Measurements from ENCODE around the gene HPD. TPM values are rescaled to one million over a fixed set of nuclear protein-coding genes. Genes with fewer than 3 reads are reported as not detected.

Gene HPD
- total RNA-seq, 1 experiment from 2014 or later: 0.39 TPM

DNA sequence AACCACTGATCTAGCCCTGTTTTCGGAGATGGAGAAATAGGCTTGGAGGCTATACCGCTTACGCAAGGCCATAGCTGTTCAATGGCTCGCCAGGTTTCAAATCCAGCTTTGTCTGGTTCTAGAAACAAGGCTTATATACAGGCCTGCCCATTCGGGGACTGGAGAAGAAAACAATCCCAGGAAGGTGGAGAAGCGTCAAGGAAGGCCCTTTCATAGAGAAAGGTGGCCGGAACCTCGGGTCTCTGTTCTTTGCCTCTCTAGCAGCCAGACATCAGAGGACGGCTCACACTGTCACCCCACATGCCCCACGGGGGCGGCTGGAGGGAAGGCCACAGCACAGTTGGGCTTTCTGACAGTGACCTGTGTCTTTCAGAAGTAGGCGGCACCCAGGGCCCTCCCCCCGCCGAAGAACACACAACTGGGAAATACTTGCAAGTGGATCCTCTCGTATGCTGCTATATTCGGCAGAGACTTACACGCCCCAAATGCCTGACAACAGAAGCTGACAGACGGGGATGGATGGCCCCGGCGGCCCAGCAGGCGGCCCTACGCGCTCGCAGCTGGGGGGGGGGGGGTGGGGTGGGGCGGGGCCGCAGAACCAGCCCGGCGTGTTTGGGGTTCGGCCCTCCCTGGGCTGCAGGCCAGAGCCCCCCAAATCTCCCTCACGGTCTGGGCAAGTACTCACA lies 59.4 kb downstream of the HPD start:
- peaks cover 15% of the 10 kb centered on the region for H3K36me3 Mint-ChIP-seq
- H3K4me1 Mint-ChIP-seq: peaks cover 48% of the 10 kb centered on the region
- ChIA-PET POLR2A (interaction anchor here (0.5 to 11.7 kb wide), 3 partner anchors 10 to 89 kb away, joined by 3 to 161 read pairs (median 4); partner anchors contain the start of gene PSMD9), CTCF (interaction anchor here (0.9 to 12.5 kb wide), 4 partner anchors 8 to 119 kb away, joined by 3 to 532 read pairs (median 116); partner anchors contain the start of genes CFAP251 and SETD1B)
- TF ChIP-seq, protein P1, sequence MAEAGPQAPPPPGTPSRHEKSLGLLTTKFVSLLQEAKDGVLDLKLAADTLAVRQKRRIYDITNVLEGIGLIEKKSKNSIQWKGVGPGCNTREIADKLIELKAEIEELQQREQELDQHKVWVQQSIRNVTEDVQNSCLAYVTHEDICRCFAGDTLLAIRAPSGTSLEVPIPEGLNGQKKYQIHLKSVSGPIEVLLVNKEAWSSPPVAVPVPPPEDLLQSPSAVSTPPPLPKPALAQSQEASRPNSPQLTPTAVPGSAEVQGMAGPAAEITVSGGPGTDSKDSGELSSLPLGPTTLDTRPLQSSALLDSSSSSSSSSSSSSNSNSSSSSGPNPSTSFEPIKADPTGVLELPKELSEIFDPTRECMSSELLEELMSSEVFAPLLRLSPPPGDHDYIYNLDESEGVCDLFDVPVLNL (CRISPR knock-in tag; IDR thresholded peaks at IDR 0.05; ENCODE audit: borderline replicate concordance, low read depth): no peak
- TF ChIP-seq, protein P2, sequence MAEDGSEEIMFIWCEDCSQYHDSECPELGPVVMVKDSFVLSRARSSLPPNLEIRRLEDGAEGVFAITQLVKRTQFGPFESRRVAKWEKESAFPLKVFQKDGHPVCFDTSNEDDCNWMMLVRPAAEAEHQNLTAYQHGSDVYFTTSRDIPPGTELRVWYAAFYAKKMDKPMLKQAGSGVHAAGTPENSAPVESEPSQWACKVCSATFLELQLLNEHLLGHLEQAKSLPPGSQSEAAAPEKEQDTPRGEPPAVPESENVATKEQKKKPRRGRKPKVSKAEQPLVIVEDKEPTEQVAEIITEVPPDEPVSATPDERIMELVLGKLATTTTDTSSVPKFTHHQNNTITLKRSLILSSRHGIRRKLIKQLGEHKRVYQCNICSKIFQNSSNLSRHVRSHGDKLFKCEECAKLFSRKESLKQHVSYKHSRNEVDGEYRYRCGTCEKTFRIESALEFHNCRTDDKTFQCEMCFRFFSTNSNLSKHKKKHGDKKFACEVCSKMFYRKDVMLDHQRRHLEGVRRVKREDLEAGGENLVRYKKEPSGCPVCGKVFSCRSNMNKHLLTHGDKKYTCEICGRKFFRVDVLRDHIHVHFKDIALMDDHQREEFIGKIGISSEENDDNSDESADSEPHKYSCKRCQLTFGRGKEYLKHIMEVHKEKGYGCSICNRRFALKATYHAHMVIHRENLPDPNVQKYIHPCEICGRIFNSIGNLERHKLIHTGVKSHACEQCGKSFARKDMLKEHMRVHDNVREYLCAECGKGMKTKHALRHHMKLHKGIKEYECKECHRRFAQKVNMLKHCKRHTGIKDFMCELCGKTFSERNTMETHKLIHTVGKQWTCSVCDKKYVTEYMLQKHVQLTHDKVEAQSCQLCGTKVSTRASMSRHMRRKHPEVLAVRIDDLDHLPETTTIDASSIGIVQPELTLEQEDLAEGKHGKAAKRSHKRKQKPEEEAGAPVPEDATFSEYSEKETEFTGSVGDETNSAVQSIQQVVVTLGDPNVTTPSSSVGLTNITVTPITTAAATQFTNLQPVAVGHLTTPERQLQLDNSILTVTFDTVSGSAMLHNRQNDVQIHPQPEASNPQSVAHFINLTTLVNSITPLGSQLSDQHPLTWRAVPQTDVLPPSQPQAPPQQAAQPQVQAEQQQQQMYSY (CRISPR knock-in tag; IDR thresholded peaks at IDR 0.05): no peak
- TF ChIP-seq, protein P3, sequence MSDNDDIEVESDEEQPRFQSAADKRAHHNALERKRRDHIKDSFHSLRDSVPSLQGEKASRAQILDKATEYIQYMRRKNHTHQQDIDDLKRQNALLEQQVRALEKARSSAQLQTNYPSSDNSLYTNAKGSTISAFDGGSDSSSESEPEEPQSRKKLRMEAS (CRISPR knock-in tag; IDR thresholded peaks at IDR 0.05): 0 out of 2 replicates have a peak, but pooled peaks have one; percentile 15
- peak overlapping the region; percentile 92 for H3K27ac Mint-ChIP-seq
- no peaks in the 10 kb centered on the region for H3K27me3 Mint-ChIP-seq (ENCODE audit: low read depth)
- H3K9me3 Mint-ChIP-seq: no peaks in the 10 kb centered on the region
- DNase-seq (ENCODE audit: low spot score) (no peak), ATAC-seq (no peak)
- peak overlapping the region; percentile 75 for H3K4me3 Mint-ChIP-seq

DNA sequence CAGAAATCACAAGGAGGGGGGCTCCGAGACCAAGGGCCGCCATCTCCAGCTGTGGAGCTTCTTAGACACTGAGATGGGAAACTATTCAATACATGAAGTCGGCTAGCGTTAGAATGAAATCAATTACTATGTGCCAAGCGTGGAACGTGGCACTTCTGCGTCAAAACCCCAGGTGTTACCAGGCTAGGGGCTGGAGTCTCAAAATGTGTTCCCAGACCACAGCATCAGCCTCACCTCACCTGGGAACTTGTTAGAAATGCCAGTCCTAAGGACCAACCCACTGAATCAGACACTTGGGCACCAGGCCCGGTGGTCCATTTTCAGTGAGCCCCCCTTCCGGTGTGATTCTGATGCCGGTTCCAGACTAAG lies 59.9 kb downstream of the HPD start:
- DNase-seq (ENCODE audit: low spot score) (no peak), ATAC-seq (no peak)
- Mint-ChIP-seq H3K4me3 (peak overlapping the region; percentile 67), H3K4me1 (peaks cover 49% of the 10 kb centered on the region), H3K9me3 (no peaks in the 10 kb centered on the region), H3K36me3 (peaks cover 15% of the 10 kb centered on the region), H3K27me3 (ENCODE audit: low read depth) (no peaks in the 10 kb centered on the region), H3K27ac (peak overlapping the region; percentile 92)
- no peak for TF ChIP-seq CBFB (CRISPR knock-in tag; IDR thresholded peaks at IDR 0.05; ENCODE audit: low read depth)
- TF ChIP-seq, protein P4, sequence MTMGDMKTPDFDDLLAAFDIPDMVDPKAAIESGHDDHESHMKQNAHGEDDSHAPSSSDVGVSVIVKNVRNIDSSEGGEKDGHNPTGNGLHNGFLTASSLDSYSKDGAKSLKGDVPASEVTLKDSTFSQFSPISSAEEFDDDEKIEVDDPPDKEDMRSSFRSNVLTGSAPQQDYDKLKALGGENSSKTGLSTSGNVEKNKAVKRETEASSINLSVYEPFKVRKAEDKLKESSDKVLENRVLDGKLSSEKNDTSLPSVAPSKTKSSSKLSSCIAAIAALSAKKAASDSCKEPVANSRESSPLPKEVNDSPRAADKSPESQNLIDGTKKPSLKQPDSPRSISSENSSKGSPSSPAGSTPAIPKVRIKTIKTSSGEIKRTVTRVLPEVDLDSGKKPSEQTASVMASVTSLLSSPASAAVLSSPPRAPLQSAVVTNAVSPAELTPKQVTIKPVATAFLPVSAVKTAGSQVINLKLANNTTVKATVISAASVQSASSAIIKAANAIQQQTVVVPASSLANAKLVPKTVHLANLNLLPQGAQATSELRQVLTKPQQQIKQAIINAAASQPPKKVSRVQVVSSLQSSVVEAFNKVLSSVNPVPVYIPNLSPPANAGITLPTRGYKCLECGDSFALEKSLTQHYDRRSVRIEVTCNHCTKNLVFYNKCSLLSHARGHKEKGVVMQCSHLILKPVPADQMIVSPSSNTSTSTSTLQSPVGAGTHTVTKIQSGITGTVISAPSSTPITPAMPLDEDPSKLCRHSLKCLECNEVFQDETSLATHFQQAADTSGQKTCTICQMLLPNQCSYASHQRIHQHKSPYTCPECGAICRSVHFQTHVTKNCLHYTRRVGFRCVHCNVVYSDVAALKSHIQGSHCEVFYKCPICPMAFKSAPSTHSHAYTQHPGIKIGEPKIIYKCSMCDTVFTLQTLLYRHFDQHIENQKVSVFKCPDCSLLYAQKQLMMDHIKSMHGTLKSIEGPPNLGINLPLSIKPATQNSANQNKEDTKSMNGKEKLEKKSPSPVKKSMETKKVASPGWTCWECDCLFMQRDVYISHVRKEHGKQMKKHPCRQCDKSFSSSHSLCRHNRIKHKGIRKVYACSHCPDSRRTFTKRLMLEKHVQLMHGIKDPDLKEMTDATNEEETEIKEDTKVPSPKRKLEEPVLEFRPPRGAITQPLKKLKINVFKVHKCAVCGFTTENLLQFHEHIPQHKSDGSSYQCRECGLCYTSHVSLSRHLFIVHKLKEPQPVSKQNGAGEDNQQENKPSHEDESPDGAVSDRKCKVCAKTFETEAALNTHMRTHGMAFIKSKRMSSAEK (CRISPR knock-in tag; IDR thresholded peaks at IDR 0.05; ENCODE audit: borderline replicate concordance): no peak
- TF ChIP-seq, protein P5, sequence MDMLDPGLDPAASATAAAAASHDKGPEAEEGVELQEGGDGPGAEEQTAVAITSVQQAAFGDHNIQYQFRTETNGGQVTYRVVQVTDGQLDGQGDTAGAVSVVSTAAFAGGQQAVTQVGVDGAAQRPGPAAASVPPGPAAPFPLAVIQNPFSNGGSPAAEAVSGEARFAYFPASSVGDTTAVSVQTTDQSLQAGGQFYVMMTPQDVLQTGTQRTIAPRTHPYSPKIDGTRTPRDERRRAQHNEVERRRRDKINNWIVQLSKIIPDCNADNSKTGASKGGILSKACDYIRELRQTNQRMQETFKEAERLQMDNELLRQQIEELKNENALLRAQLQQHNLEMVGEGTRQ (CRISPR knock-in tag; IDR thresholded peaks at IDR 0.05): no peak
- no peak for TF ChIP-seq SOX15 (CRISPR knock-in tag; IDR thresholded peaks at IDR 0.05)
- TF ChIP-seq ATF1 (CRISPR knock-in tag; IDR thresholded peaks at IDR 0.05): no peak
- TF ChIP-seq FOXP1 (CRISPR knock-in tag; IDR thresholded peaks at IDR 0.05; ENCODE audit: borderline replicate concordance): no peak
- no peak for TF ChIP-seq TCF7 (CRISPR knock-in tag; IDR thresholded peaks at IDR 0.05; ENCODE audit: low read depth)
- TF ChIP-seq FOXJ3 (CRISPR knock-in tag; IDR thresholded peaks at IDR 0.05; ENCODE audit: borderline replicate concordance): no peak
- TF ChIP-seq MXD4 (CRISPR knock-in tag; IDR thresholded peaks at IDR 0.05; ENCODE audit: borderline replicate concordance): no peak
- no peak for TF ChIP-seq NFE2L1 (CRISPR knock-in tag; IDR thresholded peaks at IDR 0.05)
- TF ChIP-seq, protein P6, sequence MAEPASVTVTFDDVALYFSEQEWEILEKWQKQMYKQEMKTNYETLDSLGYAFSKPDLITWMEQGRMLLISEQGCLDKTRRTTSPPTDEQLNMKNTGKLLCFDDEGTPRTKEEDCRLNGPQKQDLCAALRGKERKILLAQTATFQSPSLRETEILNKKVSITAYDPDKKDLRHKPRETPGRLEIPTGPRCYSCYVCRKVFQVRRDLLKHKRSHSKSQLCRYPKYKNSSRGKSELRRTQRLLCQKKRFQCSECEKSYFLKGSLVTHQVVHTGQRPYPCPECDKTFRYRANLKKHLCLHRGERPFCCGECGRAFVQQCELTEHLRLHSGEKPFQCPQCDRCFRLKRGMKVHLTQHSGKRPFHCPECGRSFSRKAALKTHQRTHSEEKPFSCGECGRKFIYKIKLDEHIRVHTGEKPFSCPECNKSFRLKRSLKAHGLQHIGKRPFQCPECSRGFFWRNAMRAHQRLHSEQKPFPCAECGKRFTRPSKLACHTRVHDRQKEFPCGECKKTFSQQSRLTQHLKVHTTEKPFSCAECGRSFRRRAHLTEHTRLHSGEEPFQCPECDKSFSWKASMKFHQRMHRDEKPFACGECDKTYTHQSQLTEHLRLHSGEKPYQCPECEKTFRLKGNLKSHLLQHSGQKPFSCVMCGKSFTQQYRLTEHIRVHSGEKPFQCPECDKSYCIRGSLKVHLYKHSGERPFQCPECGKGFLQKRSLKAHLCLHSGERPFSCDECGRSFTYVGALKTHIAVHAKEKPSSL (CRISPR knock-in tag; conservative IDR thresholded peaks at IDR 0.05): no peak
- ChIA-PET POLR2A (interaction anchor here (1.2 to 11.7 kb wide), 2 partner anchors 10 to 90 kb away, joined by 3 to 161 read pairs; partner anchors contain the start of gene PSMD9), CTCF (interaction anchor here (0.9 to 12.5 kb wide), 3 partner anchors 9 to 119 kb away, joined by 3 to 532 read pairs (median 227); partner anchors contain the start of genes CFAP251 and SETD1B)
